Measurements from ENCODE around the gene KRT6C. TPM values are rescaled to one million over a fixed set of nuclear protein-coding genes. Genes with fewer than 3 reads are reported as not detected.

KRT6C gene
- total RNA-seq, 1 donor from 2014 or later: not detected

DNA sequence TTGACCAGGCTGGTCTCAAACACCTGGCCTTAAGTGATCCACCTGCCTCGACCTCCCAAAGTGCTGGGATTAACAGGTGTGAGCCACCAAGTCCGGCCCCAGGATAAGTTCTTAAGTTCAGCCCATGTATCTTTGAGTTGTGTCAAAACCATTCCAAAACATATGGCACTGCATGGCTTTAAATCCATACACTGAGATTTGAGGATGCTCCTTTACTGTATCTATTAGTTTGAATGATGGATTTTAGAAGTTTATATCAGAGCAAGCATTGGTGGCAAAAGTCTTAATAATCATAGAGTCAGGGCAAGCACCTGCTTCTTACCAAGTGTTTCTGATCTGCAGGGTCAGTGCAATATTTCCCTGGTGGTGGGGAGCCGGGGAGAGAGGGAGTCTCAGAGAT is 27.7 kb downstream of the KRT6C start:
- TF ChIP-seq, protein P1, sequence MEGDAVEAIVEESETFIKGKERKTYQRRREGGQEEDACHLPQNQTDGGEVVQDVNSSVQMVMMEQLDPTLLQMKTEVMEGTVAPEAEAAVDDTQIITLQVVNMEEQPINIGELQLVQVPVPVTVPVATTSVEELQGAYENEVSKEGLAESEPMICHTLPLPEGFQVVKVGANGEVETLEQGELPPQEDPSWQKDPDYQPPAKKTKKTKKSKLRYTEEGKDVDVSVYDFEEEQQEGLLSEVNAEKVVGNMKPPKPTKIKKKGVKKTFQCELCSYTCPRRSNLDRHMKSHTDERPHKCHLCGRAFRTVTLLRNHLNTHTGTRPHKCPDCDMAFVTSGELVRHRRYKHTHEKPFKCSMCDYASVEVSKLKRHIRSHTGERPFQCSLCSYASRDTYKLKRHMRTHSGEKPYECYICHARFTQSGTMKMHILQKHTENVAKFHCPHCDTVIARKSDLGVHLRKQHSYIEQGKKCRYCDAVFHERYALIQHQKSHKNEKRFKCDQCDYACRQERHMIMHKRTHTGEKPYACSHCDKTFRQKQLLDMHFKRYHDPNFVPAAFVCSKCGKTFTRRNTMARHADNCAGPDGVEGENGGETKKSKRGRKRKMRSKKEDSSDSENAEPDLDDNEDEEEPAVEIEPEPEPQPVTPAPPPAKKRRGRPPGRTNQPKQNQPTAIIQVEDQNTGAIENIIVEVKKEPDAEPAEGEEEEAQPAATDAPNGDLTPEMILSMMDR (IDR thresholded peaks at IDR 0.05): no peak
- Mint-ChIP-seq H3K9me3 (ENCODE audit: low read depth) (no peaks in the 10 kb centered on the region), H3K27ac (ENCODE audit: unreplicated experiment) (no peak overlapping the region), H3K36me3 (ENCODE audit: low read depth) (no peaks in the 10 kb centered on the region), H3K4me3 (ENCODE audit: unreplicated experiment) (no peak overlapping the region), H3K4me1 (ENCODE audit: low read depth) (peaks cover 23% of the 10 kb centered on the region), H3K27me3 (ENCODE audit: low read depth) (peaks cover 60% of the 10 kb centered on the region)
- DNase-seq (ENCODE audit: low spot score): no peak

- TF ChIP-seq, protein P1 (IDR thresholded peaks at IDR 0.05): no peak
- Mint-ChIP-seq H3K27me3 (ENCODE audit: low read depth) (peaks cover 54% of the 10 kb centered on the region), H3K27ac (ENCODE audit: unreplicated experiment) (no peak overlapping the region), H3K36me3 (ENCODE audit: low read depth) (no peaks in the 10 kb centered on the region), H3K4me1 (ENCODE audit: low read depth) (peaks cover 23% of the 10 kb centered on the region), H3K9me3 (ENCODE audit: low read depth) (no peaks in the 10 kb centered on the region), H3K4me3 (ENCODE audit: unreplicated experiment) (no peak overlapping the region)
- no peak for DNase-seq (ENCODE audit: low spot score)
Measured at GRCh38 chr12:52444647-52445595, 28.7 kb downstream of the KRT6C start.

- Mint-ChIP-seq H3K36me3 (ENCODE audit: low read depth) (no peaks in the 10 kb centered on the region), H3K9me3 (ENCODE audit: low read depth) (no peaks in the 10 kb centered on the region), H3K27ac (ENCODE audit: unreplicated experiment) (no peak overlapping the region), H3K4me3 (ENCODE audit: unreplicated experiment) (no peak overlapping the region), H3K4me1 (ENCODE audit: low read depth) (peaks cover 23% of the 10 kb centered on the region), H3K27me3 (ENCODE audit: low read depth) (peaks cover 50% of the 10 kb centered on the region)
- DNase-seq (ENCODE audit: low spot score): no peak
- TF ChIP-seq, protein P1 (IDR thresholded peaks at IDR 0.05): no peak
Measured at GRCh38 chr12:52443966-52444365, 29.6 kb downstream of the KRT6C start.

DNA sequence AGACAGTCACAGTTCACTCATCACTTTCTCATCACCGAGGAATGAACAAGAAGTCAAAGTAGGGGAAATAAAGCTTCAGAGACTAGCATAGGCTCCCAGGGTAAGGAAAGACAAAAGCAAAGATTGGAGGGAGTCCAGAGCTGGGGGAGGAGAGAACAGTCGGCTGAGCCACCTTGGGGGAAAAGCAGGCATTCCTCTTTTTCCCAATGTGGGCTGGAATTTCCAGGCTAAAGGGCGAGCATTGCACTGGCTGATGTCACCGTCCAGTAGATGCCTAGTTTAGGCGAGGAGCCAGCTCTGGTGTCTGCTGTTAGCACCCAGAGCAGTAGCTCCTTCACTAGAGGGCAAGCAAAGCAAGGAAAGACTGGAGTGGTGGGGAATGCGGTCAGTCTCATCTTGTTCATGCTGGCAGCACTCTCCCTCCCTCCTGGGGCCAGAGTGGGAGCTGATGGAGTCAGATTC is 31.0 kb downstream of the KRT6C start:
- H3K4me3 Mint-ChIP-seq (ENCODE audit: unreplicated experiment): no peak overlapping the region
- no peaks in the 10 kb centered on the region for H3K9me3 Mint-ChIP-seq (ENCODE audit: low read depth)
- H3K36me3 Mint-ChIP-seq (ENCODE audit: low read depth): no peaks in the 10 kb centered on the region
- H3K27me3 Mint-ChIP-seq (ENCODE audit: low read depth): peaks cover 42% of the 10 kb centered on the region
- H3K27ac Mint-ChIP-seq (ENCODE audit: unreplicated experiment): peak overlapping the region; percentile 30
- H3K4me1 Mint-ChIP-seq (ENCODE audit: low read depth): peaks cover 23% of the 10 kb centered on the region
- DNase-seq (ENCODE audit: low spot score): no peak
- TF ChIP-seq, protein P1 (IDR thresholded peaks at IDR 0.05): peak; percentile 48

GRCh38 chr12:52441320-52441911 is 32.2 kb downstream of the KRT6C start:
- H3K4me1 Mint-ChIP-seq (ENCODE audit: low read depth): peaks cover 23% of the 10 kb centered on the region
- DNase-seq (ENCODE audit: low spot score): no peak
- TF ChIP-seq, protein P1 (IDR thresholded peaks at IDR 0.05): no peak
- H3K36me3 Mint-ChIP-seq (ENCODE audit: low read depth): peaks cover 1% of the 10 kb centered on the region
- H3K27me3 Mint-ChIP-seq (ENCODE audit: low read depth): peaks cover 41% of the 10 kb centered on the region
- H3K4me3 Mint-ChIP-seq (ENCODE audit: unreplicated experiment): no peak overlapping the region
- H3K27ac Mint-ChIP-seq (ENCODE audit: unreplicated experiment): no peak overlapping the region
- no peaks in the 10 kb centered on the region for H3K9me3 Mint-ChIP-seq (ENCODE audit: low read depth)

Data from chondrocyte (in vitro differentiated cells).